IMR-90 (cell line): ENCODE results near the gene TTC29.

ENCODE experiments used
- CTCF ChIP-seq: conservative IDR thresholded peaks from 2 replicates; pipeline ENCODE4 v1.5.1; 2012; ENCODE audit warnings: mild to moderate bottlenecking, low read depth, low read length, improper control_type of control experiment
- POLR2A ChIP-seq: IDR thresholded peaks from 2 replicates; pipeline ENCODE4 v1.6.1; 2012; ENCODE audit warnings: mild to moderate bottlenecking, low read depth, low read length

- TF ChIP-seq CTCF, result no peak
- no peak for TF ChIP-seq POLR2A
Measured at GRCh38 chr4:146981651-146982050, 36.0 kb upstream of the TTC29 start.
